HG02642 (cell line): ENCODE results near the gene PHACTR1.
"Not testable (repeated sequence)": the region's sequence is repeated elsewhere in the genome, so short reads cannot be mapped to it uniquely, and the experiment has no call there.

Experiments
- ATAC-seq: cut with Tn5 transposase; IDR thresholded peaks from one replicate; pipeline ENCODE4 v1.9.1; 2021; ENCODE audit warnings: mild to moderate bottlenecking; ENCODE audit not compliant: unreplicated experiment, poor library complexity

Gene PHACTR1

GRCh38 chr6:13243033-13243432, 526.5 kb downstream of the PHACTR1 start:
- ATAC-seq, result no peak

- not testable (repeated sequence) for ATAC-seq
These were observed 527.2 kb downstream of the PHACTR1 start for GRCh38 chr6:13243745-13244144.

GRCh38 chr6:13247627-13248026, 531.1 kb downstream of the PHACTR1 start:
- ATAC-seq, result no peak

GRCh38 chr6:13248053-13248452, 531.5 kb downstream of the PHACTR1 start:
- ATAC-seq, result no peak

DNA sequence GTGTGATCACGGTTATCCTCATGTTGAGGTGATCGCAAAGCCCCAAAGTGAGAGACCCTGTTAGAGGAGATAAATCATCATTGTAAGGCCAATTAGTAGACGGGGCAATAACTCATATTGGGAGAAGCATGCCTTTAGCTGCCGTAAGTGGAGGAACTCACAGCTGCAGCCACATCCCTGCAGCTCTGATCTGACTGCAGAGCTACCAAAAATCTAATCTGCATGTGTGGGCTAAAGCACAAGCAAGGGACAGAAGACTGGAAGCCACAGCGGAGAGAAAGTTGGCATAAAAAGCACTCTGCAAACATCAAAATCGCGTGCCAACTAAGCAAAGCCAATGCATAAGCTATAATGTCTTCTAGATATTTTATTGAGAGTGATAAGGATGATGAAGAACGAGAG, 532.0 kb downstream of the PHACTR1 start:
- ATAC-seq, result no peak

DNA sequence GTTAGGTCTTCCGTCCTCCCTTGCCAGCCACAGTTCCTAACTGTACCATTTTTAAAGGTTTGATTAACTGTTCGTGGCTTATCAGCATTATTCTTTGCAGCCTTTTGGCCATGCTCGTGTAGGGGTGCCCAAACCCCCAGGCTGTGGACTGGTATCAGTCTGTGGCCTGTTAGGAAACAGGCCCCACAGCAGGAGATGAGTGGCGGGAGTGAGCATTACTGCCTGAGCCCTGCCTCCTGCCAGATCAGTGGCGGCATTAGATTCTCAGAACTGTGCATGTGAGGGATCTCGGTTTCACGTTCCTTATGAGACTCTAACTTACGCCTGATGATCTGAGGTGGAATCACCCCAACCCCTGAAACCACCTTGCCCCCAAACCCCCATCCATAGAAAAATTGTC, 532.4 kb downstream of the PHACTR1 start:
- ATAC-seq, result no peak

DNA sequence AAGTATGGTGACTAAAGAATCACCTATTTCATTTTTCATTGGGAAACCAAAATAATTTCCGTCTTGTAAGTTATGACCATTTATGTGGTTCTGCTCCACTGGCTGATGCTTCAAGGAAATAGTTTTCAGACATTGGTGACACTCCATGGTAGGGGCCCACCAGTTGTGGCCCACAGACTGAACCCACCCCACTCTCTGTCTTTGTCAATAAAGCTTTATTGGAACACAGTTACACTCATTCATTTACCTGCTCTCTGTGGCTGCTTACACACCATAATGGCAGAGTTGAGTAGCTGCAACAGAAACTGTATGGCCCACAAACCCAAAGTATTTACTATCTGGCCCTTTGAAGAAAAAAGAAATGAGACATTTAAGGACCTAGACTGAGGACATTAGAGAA, 533.2 kb downstream of the PHACTR1 start:
- no peak for ATAC-seq

DNA sequence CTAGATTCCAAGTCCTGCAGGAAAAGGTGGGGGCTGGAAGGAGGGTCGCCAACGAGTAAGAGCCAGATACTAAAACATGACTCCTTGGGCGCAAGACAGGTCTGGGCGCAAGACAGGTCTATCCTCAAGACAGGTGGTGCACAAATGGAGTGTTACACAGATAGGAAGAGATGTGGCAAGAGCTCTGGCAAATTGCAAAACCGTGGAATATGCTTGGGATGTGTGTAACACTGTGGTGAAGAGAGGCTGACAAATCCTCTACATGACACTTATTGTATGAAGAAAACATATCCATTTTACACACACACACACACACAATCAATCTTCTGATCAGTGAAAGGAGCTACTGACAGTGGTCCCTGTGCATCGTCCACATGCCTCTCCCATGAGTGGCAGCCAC, 534.1 kb downstream of the PHACTR1 start:
- no peak for ATAC-seq

DNA sequence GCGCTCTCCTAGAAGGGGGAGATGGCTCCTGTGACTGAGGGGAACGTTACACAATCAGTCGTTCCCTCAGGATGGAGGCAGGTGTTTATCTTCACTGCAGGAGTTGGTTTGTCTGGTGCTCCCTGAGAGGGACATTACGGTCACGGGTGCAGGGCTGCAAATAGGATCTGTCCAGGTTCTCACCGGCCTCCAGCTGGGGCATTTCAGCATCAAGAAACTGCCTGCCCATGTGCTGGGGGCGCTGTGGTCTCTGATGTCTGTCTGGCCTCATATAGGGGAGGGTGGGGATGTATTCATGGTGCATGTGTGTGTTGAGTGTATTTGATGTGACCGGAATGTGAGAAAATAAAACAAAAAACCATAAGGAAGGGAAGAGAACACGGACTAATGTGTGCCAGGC, 534.7 kb downstream of the PHACTR1 start:
- ATAC-seq, result no peak

GRCh38 chr6:13252790-13253189, 536.2 kb downstream of the PHACTR1 start:
- ATAC-seq, result no peak

DNA sequence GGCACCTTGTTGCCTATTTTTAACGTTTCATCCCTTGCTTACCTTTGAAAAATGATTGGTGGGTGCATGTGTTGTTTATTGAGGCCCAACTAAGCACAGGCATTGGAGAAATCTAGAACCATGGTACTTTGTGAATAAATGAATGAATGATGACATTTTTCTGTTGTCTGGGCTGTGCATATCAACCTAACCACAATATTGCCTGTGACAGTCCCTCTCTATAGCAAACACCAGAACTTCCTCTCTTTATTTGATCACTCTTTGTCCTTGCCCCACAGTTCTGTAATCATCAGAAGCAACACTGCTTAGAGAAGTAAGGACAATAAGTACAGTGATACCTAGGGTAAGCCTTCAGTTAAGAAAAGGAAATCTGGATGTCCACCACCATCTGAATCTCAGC, 536.7 kb downstream of the PHACTR1 start:
- no peak for ATAC-seq

DNA sequence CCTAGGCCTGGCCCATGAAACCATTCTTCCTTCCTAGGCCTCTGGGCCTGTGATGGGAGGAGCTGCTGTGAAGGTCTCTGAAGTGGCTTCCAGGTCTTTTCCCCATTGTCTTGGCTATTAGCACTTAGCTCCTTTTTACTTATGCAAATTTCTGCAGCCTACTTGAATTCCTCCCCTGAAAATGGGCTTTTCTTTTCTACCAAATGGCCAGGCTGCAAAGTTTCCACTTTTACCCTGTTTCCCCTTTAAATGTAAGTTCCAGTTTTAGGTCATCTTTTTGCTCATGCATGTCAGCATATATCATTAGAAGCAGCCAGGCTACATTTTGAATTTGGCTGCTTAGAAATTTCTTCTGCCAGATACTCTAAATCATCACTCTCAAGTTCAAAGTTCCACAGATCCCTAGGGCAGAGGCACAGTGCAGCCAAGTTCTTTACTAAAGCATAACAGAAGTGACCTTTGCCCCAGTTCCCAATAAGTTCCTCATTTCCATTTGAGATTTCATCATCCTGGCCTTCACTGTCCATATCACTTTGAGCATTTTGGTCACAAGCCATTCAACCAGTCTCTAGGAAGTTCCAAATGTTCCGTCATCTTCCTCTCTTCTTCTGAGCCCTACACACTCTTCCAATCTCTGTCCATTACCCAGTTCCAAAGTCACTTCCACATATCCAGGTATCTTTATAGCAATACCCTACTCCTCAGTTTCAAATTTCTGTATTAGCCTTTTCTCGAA, 539.9 kb downstream of the PHACTR1 start:
- no peak for ATAC-seq

DNA sequence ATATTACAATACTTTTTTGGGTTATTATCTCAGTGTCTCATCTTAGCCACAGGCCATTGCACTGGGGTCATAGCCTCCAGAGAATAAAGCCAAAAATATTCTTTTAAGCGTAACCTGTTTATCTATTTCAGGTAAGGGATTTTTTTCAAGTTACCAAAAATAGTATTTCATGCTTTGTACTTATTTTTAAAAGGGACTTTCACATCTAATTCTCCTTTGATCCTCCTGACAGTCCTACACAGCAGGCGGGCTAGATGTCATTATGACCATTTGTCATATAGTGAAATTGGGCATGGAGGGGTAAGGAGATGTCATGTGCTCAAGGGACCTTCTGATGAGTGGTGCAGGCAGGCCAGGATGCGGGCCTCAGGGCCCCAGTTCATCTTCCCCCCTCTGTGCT, 542.8 kb downstream of the PHACTR1 start:
- ATAC-seq, result peak; percentile 39

GRCh38 chr6:13260101-13260598, 543.6 kb downstream of the PHACTR1 start:
- ATAC-seq, result no peak

- no peak for ATAC-seq
These were observed 544.3 kb downstream of the PHACTR1 start for GRCh38 chr6:13260831-13261230.

DNA sequence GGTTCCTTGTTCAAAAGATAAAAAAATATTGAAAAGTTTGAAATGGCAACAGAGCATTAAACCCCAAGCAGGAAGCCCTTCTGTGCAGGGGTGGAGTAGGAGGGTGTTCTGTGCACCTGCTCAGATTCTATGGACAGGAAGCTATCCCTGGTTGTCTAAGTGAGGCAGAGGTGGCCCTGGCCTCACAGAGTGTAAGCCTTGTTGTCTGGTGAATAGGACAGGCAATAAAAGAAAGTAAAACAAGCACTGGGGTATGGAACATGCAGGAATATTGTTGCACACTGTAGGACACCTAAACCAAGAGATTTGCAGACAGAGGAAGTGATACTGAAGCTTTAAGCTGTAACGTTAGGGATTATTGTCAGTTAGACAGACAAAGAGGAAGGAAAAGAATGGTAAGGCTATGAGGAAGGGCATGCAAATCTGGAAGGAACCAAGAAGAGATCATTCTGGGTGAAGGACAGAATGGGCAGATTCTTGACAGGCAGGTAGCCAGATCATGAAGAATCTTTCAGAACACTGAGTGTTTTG, 545.0 kb downstream of the PHACTR1 start:
- ATAC-seq, result peak; percentile 67

DNA sequence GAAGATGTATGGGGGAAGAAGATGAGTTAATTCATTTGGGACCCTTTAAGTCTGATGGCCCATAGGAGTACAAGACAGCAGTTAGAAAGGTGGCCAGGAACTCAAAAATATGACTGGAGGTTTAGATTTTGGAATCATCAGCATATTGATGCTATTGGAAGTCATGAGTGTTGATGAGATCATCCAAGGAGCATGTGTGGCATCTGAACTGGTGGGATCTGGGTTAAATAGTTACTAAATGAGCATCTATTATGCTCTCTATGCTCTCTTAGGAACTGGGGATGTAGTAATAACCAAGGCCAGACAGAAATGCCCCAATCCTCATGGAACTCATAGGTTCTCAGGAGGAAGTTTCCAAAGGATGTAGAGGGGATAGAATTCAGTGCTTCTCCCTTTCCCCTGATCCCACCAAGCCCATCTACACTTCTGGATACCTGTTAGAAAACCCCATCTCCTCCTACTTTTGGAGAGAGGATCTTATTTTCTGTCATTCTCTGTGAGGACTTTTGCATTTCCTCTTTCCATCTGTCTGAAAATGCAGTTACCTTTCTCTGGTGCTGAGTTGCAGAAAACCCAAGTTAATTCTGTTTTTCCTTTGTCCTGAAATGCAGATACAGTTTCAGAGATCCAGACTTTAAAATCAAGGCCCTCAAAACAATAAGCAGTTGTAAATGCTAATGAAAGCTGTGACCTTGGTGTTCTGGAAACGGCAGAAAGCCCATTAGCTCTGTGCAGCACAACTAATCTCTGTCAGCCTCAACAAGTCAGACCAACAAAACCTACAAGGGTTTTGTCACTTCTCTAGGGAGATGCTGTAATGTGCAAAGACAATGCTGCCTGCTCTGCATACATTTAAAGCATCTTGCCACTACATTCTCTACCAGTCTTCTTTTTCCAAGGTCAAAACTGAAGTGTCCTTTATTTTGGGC, 546.0 kb downstream of the PHACTR1 start:
- ATAC-seq, result no peak

DNA sequence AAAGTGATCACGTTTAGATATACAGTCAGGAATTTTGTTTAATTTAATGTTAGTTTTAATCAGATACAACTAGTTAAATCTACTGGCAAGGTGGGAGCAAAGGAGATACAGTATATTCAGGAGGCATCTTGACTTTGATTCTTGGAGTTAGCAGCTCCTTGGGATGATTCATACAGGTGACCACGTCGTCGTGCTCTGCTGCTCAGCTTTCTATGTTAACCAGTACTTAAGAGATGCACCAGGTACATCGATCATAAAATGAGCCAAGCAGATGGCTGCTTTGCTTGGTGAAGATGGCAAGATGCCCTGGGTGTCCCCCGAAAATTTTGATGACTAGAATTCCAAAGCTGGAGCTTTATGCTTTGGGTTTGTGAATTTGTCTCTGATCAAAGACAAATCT, 547.1 kb downstream of the PHACTR1 start:
- ATAC-seq, result no peak

GRCh38 chr6:13267142-13267651, 550.6 kb downstream of the PHACTR1 start:
- no peak for ATAC-seq

- ATAC-seq, result no peak
These were observed 552.4 kb downstream of the PHACTR1 start for GRCh38 chr6:13268913-13269518.
